Lower lobe of right lung (tissue), 2 donors: ENCODE measurements around the gene VSTM2B. TPM values are rescaled to one million over a fixed set of nuclear protein-coding genes. Genes with fewer than 3 reads are reported as not detected.

Experiments
- ATAC-seq, 2 donors: fragments of 200-7000 bp; cut with Tn5 transposase; one replicate each; pipeline ENCODE4 v1.9.1; 2020 to 2022; ENCODE audit warnings: mild to moderate bottlenecking in 2 of 2, moderate library complexity in 2 of 2
- DNase-seq: peaks from one replicate; pipeline ENCODE4 v3.0.0-alpha.2; 2020
- H3K27ac ChIP-seq: fragments of 200-600 bp; one replicate; pipeline ENCODE4 v1.8.0; 2022
- H3K27me3 ChIP-seq: fragments of 200-600 bp; one replicate; pipeline ENCODE4 v1.8.0; 2022; ENCODE audit warnings: low read depth
- H3K36me3 ChIP-seq: fragments of 200-600 bp; one replicate; pipeline ENCODE4 v1.8.0; 2022; ENCODE audit warnings: mild to moderate bottlenecking
- H3K4me1 ChIP-seq: fragments of 200-600 bp; one replicate; pipeline ENCODE4 v1.8.0; 2022
- H3K4me3 ChIP-seq: fragments of 200-600 bp; one replicate; pipeline ENCODE4 v1.8.0; 2022; ENCODE audit warnings: mild to moderate bottlenecking
- H3K9me3 ChIP-seq: fragments of 200-600 bp; one replicate; pipeline ENCODE4 v1.8.0; 2022
- CTCF ChIP-seq: fragments of 200-600 bp; IDR thresholded peaks from one replicate; pipeline ENCODE4 v1.8.0; 2022; ENCODE audit warnings: antibody characterized with exemption, mild to moderate bottlenecking
- intact Hi-C: fragments of 100-400 bp; cut with DNase I; formaldehyde crosslinking; loops from one replicate; pipeline ENCODE4 v1.11.0; 2022
- total RNA-seq: library from RNA; stranded (reverse); fragmentation: NEBNext Ultra II Directional; extraction: Animal tissue kit (Norgen Biotek cat#: 25700); gene quantifications from one replicate; pipeline ENCODE4 v1.2.1, GENCODE V29; 2021
- donor health status: DM: no; HTN: yes; CAD: no; lungs with severe emphysema.

VSTM2B gene
- total RNA-seq, 1 donor from 2014 or later: not detected

GRCh38 chr19:29609636-29610035, 83.8 kb downstream of the VSTM2B start:
- no peak for TF ChIP-seq CTCF
- Histone ChIP-seq H3K27me3 (no peaks in the 10 kb centered on the region), H3K27ac (no peak overlapping the region), H3K9me3 (no peaks in the 10 kb centered on the region), H3K4me3 (no peak overlapping the region), H3K36me3 (peaks cover 62% of the 10 kb centered on the region), H3K4me1 (peaks cover 24% of the 10 kb centered on the region)
- intact Hi-C loops: loop anchor here (10.0 kb wide), 1 partner anchor 105 kb away; the partner anchor contains the start of gene C19orf12
- no peak for ATAC-seq
- DNase-seq: no peak

- DNase-seq (no peak), ATAC-seq (no peak)
- intact Hi-C loops: loop anchor here (10.0 kb wide), 1 partner anchor 105 kb away; the partner anchor contains the start of gene C19orf12
- Histone ChIP-seq H3K4me3 (no peak overlapping the region), H3K4me1 (peaks cover 18% of the 10 kb centered on the region), H3K27ac (no peak overlapping the region), H3K36me3 (peaks cover 67% of the 10 kb centered on the region), H3K9me3 (no peaks in the 10 kb centered on the region), H3K27me3 (no peaks in the 10 kb centered on the region)
- no peak for TF ChIP-seq CTCF
Observed at GRCh38 chr19:29610213-29610573, 84.4 kb downstream of the VSTM2B start.

GRCh38 chr19:29610574-29611271, 84.9 kb downstream of the VSTM2B start:
- intact Hi-C loops: loop anchor here (10.0 kb wide), 1 partner anchor 104 kb away; the partner anchor contains the start of gene C19orf12

GRCh38 chr19:29612121-29612520, 86.3 kb downstream of the VSTM2B start:
- TF ChIP-seq CTCF: no peak
- H3K27ac ChIP-seq: no peak overlapping the region
- ATAC-seq (no peak), DNase-seq (no peak)
- H3K4me3 ChIP-seq: no peak overlapping the region
- peaks cover 8% of the 10 kb centered on the region for H3K4me1 ChIP-seq
- no peaks in the 10 kb centered on the region for H3K9me3 ChIP-seq
- intact Hi-C loops: loop anchor here (10.0 kb wide), 1 partner anchor 103 kb away; the partner anchor contains the start of gene C19orf12
- H3K36me3 ChIP-seq: peaks cover 83% of the 10 kb centered on the region
- no peaks in the 10 kb centered on the region for H3K27me3 ChIP-seq

More at GRCh38 chr19:29610574-29611271, 84.9 kb downstream of the VSTM2B start:
- H3K27me3 ChIP-seq: no peaks in the 10 kb centered on the region
- ATAC-seq: peak; percentile 80 to 85
- peaks cover 14% of the 10 kb centered on the region for H3K4me1 ChIP-seq
- H3K9me3 ChIP-seq: no peaks in the 10 kb centered on the region
- peak; percentile 91 for TF ChIP-seq CTCF
- peak; percentile 82 for DNase-seq
- no peak overlapping the region for H3K4me3 ChIP-seq
- H3K27ac ChIP-seq: no peak overlapping the region
- H3K36me3 ChIP-seq: peaks cover 73% of the 10 kb centered on the region

- Histone ChIP-seq H3K27me3 (no peaks in the 10 kb centered on the region), H3K9me3 (no peaks in the 10 kb centered on the region), H3K4me1 (peaks cover 4% of the 10 kb centered on the region), H3K27ac (no peak overlapping the region), H3K36me3 (peaks cover 83% of the 10 kb centered on the region), H3K4me3 (no peak overlapping the region)
- ATAC-seq (no peak), DNase-seq (no peak)
- no peak for TF ChIP-seq CTCF
- intact Hi-C loops: loop anchor here (10.0 kb wide), 1 partner anchor 102 kb away; the partner anchor contains the start of gene C19orf12
Observed at GRCh38 chr19:29612801-29613595, 87.2 kb downstream of the VSTM2B start.
